ENCODE measurements around the gene TMC5.

The TMC5 gene

DNA sequence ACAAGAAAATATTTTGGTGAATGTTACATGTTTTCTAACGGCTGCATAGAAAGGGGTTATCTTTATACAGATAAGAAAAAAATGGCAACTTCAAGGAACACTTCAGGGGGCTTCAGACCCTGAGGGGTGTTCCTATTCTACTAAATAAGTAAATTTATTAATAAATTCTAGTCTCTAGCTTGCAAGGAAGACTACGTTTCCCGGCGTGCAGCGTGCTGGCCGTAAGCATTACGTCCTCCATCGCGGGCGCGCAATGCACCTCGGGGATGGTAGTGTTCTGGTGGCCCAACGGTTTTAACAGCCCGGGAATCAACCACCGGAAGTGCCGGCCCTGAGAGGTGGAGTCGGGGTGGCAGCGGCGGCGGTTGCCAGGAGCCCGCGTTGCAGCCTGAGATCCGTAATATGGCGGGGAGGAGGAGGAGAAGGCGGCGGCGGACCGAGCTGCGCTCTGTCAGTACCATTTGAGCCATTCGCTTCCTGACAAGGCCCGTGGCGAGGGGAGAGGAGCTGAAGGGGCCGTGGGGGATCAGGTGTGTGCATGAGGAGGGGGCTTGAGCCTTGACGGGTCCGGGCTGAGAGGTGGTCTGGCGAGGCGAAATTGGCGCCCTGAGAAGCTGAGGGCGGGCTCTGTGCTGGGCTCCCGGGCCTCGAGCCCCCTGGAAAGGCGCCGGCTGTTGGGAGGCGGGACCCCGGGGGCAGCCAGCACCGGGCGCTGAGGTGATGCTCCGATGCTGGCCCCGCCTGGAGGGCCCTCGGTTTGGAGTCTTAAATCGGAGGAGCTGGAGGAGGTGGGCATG lies 106.1 kb downstream of the TMC5 start, which contains the start of gene CCP110:
CCP110 (plus strand) TSS at position 384 of the 797 bp plus-strand sequence. CDS start 3,940 bp downstream, outside the sequence.
- H4K91ac ChIP-seq (ENCODE audit: low read length) = peak within 1 kb of the TSS; percentile 12
- peak within 1 kb of the TSS; percentile 4 to 84 for H3K18ac ChIP-seq (ENCODE audit: low read depth in 1 of 2, low read length in 2 of 2)
- no peak within 1 kb of the TSS for H2BK120ac ChIP-seq (ENCODE audit: low read depth, low read length)
- peak within 1 kb of the TSS; percentile 72 for H2AFZ ChIP-seq (ENCODE audit: low read depth, low read length)
- peak within 1 kb of the TSS in 1 of 2 experiments; percentile 37 for H3K23ac ChIP-seq (ENCODE audit: low read length in 2 of 2)
- peak; percentile 96 for DNase-seq
- H2BK5ac ChIP-seq (ENCODE audit: low read depth, low read length, poor library complexity, severe bottlenecking) = no peak within 1 kb of the TSS
- peak within 1 kb of the TSS in 1 of 2 experiments; percentile 21 for H3K4ac ChIP-seq (ENCODE audit: low read depth in 1 of 2, low read length in 2 of 2)
- peak within 1 kb of the TSS; percentile 91 for H3K9ac ChIP-seq (ENCODE audit: low read length)
- peak within 1 kb of the TSS in 1 of 2 experiments; percentile 63 for H2BK12ac ChIP-seq (ENCODE audit: low read length in 2 of 2)
- H3K4me2 ChIP-seq (ENCODE audit: low read length, poor library complexity, severe bottlenecking) = peak within 1 kb of the TSS; percentile 71
- H3K4me3 ChIP-seq (ENCODE audit: insufficient read depth in 1 of 2, low read depth in 1 of 2, low read length in 2 of 2) = peak within 1 kb of the TSS; percentile 89 to 95
- H3K9me3 ChIP-seq (ENCODE audit: control insufficient read depth, low read length) = no peaks in the 10 kb centered on the region
- no peak within 1 kb of the TSS for H4K8ac ChIP-seq (ENCODE audit: low read length)
- peaks cover 18% of the 10 kb centered on the region for H3K79me1 ChIP-seq (replicated peaks; ENCODE audit: low read length, poor library complexity, severe bottlenecking)
- peak within 1 kb of the TSS; percentile 8 for H2BK15ac ChIP-seq (ENCODE audit: low read depth, poor library complexity, severe bottlenecking)
- peaks cover 4 to 11% of the 10 kb centered on the region in 2 experiments for H3K36me3 ChIP-seq (ENCODE audit: control insufficient read depth in 1 of 2, insufficient read depth in 2 of 2, low read depth in 1 of 2, low read length in 2 of 2)
- H3K4me1 ChIP-seq (ENCODE audit: control insufficient read depth, insufficient read depth, low read depth, low read length) = peaks cover 9% of the 10 kb centered on the region
- peak within 1 kb of the TSS in 1 of 2 experiments; percentile 97 for H3K14ac ChIP-seq (ENCODE audit: low read length in 2 of 2)
- WGBS = 0% methylated on average over 45 of the region's 51 CpGs
- peak within 1 kb of the TSS; percentile 70 for H2AK5ac ChIP-seq (ENCODE audit: low read length, severe bottlenecking)
- H3K27me3 ChIP-seq (ENCODE audit: control insufficient read depth in 1 of 2, insufficient read depth in 1 of 2, low read length in 2 of 2) = no peaks in the 10 kb centered on the region
- H3K27ac ChIP-seq (ENCODE audit: low read length, poor library complexity, severe bottlenecking) = peak within 1 kb of the TSS; percentile 44

DNA sequence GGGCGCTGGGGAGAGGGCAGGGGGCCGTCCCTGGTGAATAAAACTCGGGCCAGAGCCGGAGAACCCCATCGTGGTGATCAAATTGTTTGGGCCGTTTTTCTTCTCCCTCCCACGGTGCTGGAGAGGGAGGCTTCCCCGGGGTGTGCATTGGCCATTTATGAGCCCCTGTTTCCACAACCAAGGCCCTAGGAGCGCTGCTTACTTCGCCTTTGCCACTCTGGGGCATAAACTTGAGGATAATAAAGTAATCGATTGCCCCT lies 106.6 kb downstream of the TMC5 start:
- Histone ChIP-seq H4K91ac (ENCODE audit: low read length) (no peak overlapping the region), H4K8ac (ENCODE audit: low read length) (no peak overlapping the region), H3K27me3 (ENCODE audit: control insufficient read depth in 1 of 2, insufficient read depth in 1 of 2, low read length in 2 of 2) (no peaks in the 10 kb centered on the region), H2BK12ac (ENCODE audit: low read length in 2 of 2) (no peak overlapping the region), H3K4me1 (ENCODE audit: control insufficient read depth, insufficient read depth, low read depth, low read length) (peaks cover 9% of the 10 kb centered on the region), H3K27ac (ENCODE audit: low read length, poor library complexity, severe bottlenecking) (peak overlapping the region; percentile 44), H3K4ac (ENCODE audit: low read depth in 1 of 2, low read length in 2 of 2) (no peak overlapping the region), H2BK5ac (ENCODE audit: low read depth, low read length, poor library complexity, severe bottlenecking) (no peak overlapping the region), H2BK15ac (ENCODE audit: low read depth, poor library complexity, severe bottlenecking) (peak overlapping the region; percentile 8), H3K9me3 (ENCODE audit: control insufficient read depth, low read length) (no peaks in the 10 kb centered on the region), H2BK120ac (ENCODE audit: low read depth, low read length) (no peak overlapping the region), H3K14ac (ENCODE audit: low read length in 2 of 2) (no peak overlapping the region), H3K18ac (ENCODE audit: low read depth in 1 of 2, low read length in 2 of 2) (no peak overlapping the region), H2AK5ac (ENCODE audit: low read length, severe bottlenecking) (no peak overlapping the region), H3K4me2 (ENCODE audit: low read length, poor library complexity, severe bottlenecking) (peak overlapping the region; percentile 71), H2AFZ (ENCODE audit: low read depth, low read length) (peak overlapping the region; percentile 49), H3K4me3 (ENCODE audit: insufficient read depth in 1 of 2, low read depth in 1 of 2, low read length in 2 of 2) (peak overlapping the region; percentile 89 to 95), H3K79me1 (replicated peaks; ENCODE audit: low read length, poor library complexity, severe bottlenecking) (peaks cover 15% of the 10 kb centered on the region), H3K9ac (ENCODE audit: low read length) (peak overlapping the region; percentile 91), H3K36me3 (ENCODE audit: control insufficient read depth in 1 of 2, insufficient read depth in 2 of 2, low read depth in 1 of 2, low read length in 2 of 2) (peaks cover 4 to 15% of the 10 kb centered on the region in 2 experiments), H3K23ac (ENCODE audit: low read length in 2 of 2) (no peak overlapping the region)
- DNase-seq = peak; percentile 32
- WGBS = under 1% methylated on average over 11 of the region's 11 CpGs

DNA sequence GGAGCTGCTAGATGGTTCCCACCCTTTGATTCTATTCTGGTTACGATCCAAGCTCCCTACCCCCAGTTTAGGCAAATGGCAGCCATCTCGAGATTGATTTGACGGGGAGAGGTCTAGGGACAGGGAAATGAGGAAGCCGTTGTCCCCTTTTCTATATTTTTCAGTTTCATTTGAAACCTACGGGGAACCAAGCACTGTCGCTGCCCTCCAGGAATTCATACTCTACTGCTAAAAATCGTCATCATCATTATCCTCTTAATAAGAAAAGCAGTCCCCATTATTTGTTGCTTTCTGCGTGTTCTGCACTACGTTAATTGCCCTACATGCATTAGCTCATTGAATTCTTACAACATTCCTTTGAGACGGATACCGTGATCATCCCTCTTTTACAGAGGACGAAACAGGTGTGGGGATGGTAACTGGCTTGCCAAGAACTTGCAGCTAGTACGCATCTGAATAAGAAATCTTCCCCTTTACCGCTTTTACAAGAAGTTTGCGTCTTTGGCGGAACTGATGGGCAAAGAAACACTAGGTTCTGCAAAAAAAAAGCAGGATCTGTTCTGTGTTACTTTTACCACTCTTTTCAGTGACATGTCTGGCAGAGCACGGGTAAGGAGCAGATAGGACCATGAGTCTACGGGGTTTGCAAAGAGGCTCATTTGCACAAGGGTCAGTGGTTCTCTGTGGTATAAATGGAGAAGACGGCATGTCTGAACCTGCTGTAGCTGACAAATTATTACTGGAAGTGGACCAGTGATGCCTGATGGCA lies 107.1 kb downstream of the TMC5 start:
- H3K4me1 ChIP-seq (ENCODE audit: control insufficient read depth, insufficient read depth, low read depth, low read length) = peaks cover 7% of the 10 kb centered on the region
- H4K8ac ChIP-seq (ENCODE audit: low read length) = no peak overlapping the region
- H2BK15ac ChIP-seq (ENCODE audit: low read depth, poor library complexity, severe bottlenecking) = no peak overlapping the region
- H3K27ac ChIP-seq (ENCODE audit: low read length, poor library complexity, severe bottlenecking) = peak overlapping the region; percentile 44
- peaks cover 13% of the 10 kb centered on the region for H3K79me1 ChIP-seq (replicated peaks; ENCODE audit: low read length, poor library complexity, severe bottlenecking)
- H2AFZ ChIP-seq (ENCODE audit: low read depth, low read length) = peak overlapping the region; percentile 49
- no peak overlapping the region for H3K14ac ChIP-seq (ENCODE audit: low read length in 2 of 2)
- peaks cover 4 to 15% of the 10 kb centered on the region in 2 experiments for H3K36me3 ChIP-seq (ENCODE audit: control insufficient read depth in 1 of 2, insufficient read depth in 2 of 2, low read depth in 1 of 2, low read length in 2 of 2)
- peak overlapping the region; percentile 91 for H3K9ac ChIP-seq (ENCODE audit: low read length)
- H3K27me3 ChIP-seq (ENCODE audit: control insufficient read depth in 1 of 2, insufficient read depth in 1 of 2, low read length in 2 of 2) = no peaks in the 10 kb centered on the region
- DNase-seq = peak; percentile 39
- H3K9me3 ChIP-seq (ENCODE audit: control insufficient read depth, low read length) = no peaks in the 10 kb centered on the region
- H2AK5ac ChIP-seq (ENCODE audit: low read length, severe bottlenecking) = no peak overlapping the region
- H2BK5ac ChIP-seq (ENCODE audit: low read depth, low read length, poor library complexity, severe bottlenecking) = peak overlapping the region; percentile 40
- no peak overlapping the region for H2BK12ac ChIP-seq (ENCODE audit: low read length in 2 of 2)
- H3K23ac ChIP-seq (ENCODE audit: low read length in 2 of 2) = no peak overlapping the region
- no peak overlapping the region for H4K91ac ChIP-seq (ENCODE audit: low read length)
- H3K4ac ChIP-seq (ENCODE audit: low read depth in 1 of 2, low read length in 2 of 2) = peak overlapping the region in 1 of 2 experiments; percentile 73
- peak overlapping the region; percentile 71 for H3K4me2 ChIP-seq (ENCODE audit: low read length, poor library complexity, severe bottlenecking)
- H3K4me3 ChIP-seq (ENCODE audit: insufficient read depth in 1 of 2, low read depth in 1 of 2, low read length in 2 of 2) = peak overlapping the region; percentile 89 to 95
- H2BK120ac ChIP-seq (ENCODE audit: low read depth, low read length) = no peak overlapping the region
- H3K18ac ChIP-seq (ENCODE audit: low read depth in 1 of 2, low read length in 2 of 2) = no peak overlapping the region
- WGBS = 6% methylated on average over 18 of the region's 19 CpGs

DNA sequence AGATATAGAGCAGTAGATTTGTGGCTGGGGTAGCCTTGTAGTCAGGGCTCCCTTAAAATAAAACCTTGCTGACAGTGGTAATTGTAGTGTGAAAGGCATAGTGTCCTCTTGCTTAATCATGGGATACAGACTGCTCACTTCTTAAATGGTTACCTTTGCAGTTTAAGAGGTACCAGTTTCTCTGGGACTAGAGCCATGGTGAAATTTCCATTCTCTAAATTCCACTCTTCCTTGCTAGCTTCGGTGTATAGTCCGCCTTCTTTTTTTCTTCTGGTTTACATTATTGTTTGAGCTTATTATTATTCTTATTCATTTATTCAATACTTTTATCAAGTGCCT lies 107.7 kb downstream of the TMC5 start:
- peak overlapping the region; percentile 40 for H2BK5ac ChIP-seq (ENCODE audit: low read depth, low read length, poor library complexity, severe bottlenecking)
- H2AFZ ChIP-seq (ENCODE audit: low read depth, low read length) = peak overlapping the region; percentile 44
- H3K4ac ChIP-seq (ENCODE audit: low read depth in 1 of 2, low read length in 2 of 2) = peak overlapping the region in 1 of 2 experiments; percentile 73
- H2BK15ac ChIP-seq (ENCODE audit: low read depth, poor library complexity, severe bottlenecking) = no peak overlapping the region
- no peak for DNase-seq
- H3K9ac ChIP-seq (ENCODE audit: low read length) = peak overlapping the region; percentile 91
- no peak overlapping the region for H3K14ac ChIP-seq (ENCODE audit: low read length in 2 of 2)
- no peaks in the 10 kb centered on the region for H3K27me3 ChIP-seq (ENCODE audit: control insufficient read depth in 1 of 2, insufficient read depth in 1 of 2, low read length in 2 of 2)
- H3K23ac ChIP-seq (ENCODE audit: low read length in 2 of 2) = no peak overlapping the region
- no peak overlapping the region for H2AK5ac ChIP-seq (ENCODE audit: low read length, severe bottlenecking)
- H3K4me1 ChIP-seq (ENCODE audit: control insufficient read depth, insufficient read depth, low read depth, low read length) = peaks cover 3% of the 10 kb centered on the region
- H3K27ac ChIP-seq (ENCODE audit: low read length, poor library complexity, severe bottlenecking) = peak overlapping the region; percentile 28
- peak overlapping the region; percentile 71 for H3K4me2 ChIP-seq (ENCODE audit: low read length, poor library complexity, severe bottlenecking)
- no peak overlapping the region for H2BK12ac ChIP-seq (ENCODE audit: low read length in 2 of 2)
- H3K4me3 ChIP-seq (ENCODE audit: insufficient read depth in 1 of 2, low read depth in 1 of 2, low read length in 2 of 2) = peak overlapping the region in 1 of 2 experiments; percentile 95
- no peak overlapping the region for H3K18ac ChIP-seq (ENCODE audit: low read depth in 1 of 2, low read length in 2 of 2)
- H4K91ac ChIP-seq (ENCODE audit: low read length) = no peak overlapping the region
- no peak overlapping the region for H2BK120ac ChIP-seq (ENCODE audit: low read depth, low read length)
- H3K36me3 ChIP-seq (ENCODE audit: control insufficient read depth in 1 of 2, insufficient read depth in 2 of 2, low read depth in 1 of 2, low read length in 2 of 2) = peaks cover 4 to 18% of the 10 kb centered on the region in 2 experiments
- WGBS = no CpG with 5 or more reads among the region's 2 CpGs
- no peaks in the 10 kb centered on the region for H3K9me3 ChIP-seq (ENCODE audit: control insufficient read depth, low read length)
- H3K79me1 ChIP-seq (replicated peaks; ENCODE audit: low read length, poor library complexity, severe bottlenecking) = peaks cover 15% of the 10 kb centered on the region
- no peak overlapping the region for H4K8ac ChIP-seq (ENCODE audit: low read length)

All from mesenchymal stem cell (in vitro differentiated cells and primary cell).